Endothelial cell of umbilical vein (primary cell): Measurements from ENCODE around the gene OOEP. TPM values are rescaled to one million over a fixed set of nuclear protein-coding genes. Genes with fewer than 3 reads are reported as not detected.

Source experiments
- BruUV-seq: library from RNA; stranded (reverse); fragments of 400-500 nt; replicated peaks from 2 replicates; lab custom pipeline; 2021; lab: Mats Ljungman, UMichigan
- CTCF ChIA-PET: fragments of 300-600, 350-600 bp; sonication (Branson Sonifier 250); formaldehyde crosslinking; loops from one replicate; lab custom pipeline; 2021; ENCODE audit warnings: antibody characterized with exemption, inconsistent platforms; lab: Charles Lee
- POLR2A ChIA-PET: fragments of 300-600, 350-600 bp; sonication (Branson Sonifier 250); formaldehyde crosslinking; loops from one replicate; lab custom pipeline; 2021; ENCODE audit warnings: antibody characterized with exemption, inconsistent platforms; lab: Charles Lee
- DNase-seq: peaks from one replicate; pipeline ENCODE4 v3.0.0-alpha.2; 2011; ENCODE audit warnings: low read depth, low spot score
- FAIRE-seq: peaks from 2 replicates; lab custom pipeline; 2011; peaks lifted over from hg19 to GRCh38; lab: Jason Lieb, UNC
- H2AFZ ChIP-seq: 2 replicates; pipeline ENCODE4 v1.6.0; 2012; ENCODE audit warnings: low read depth, low read length, control low read depth, inconsistent platforms
- H3K27ac ChIP-seq: 2 replicates; pipeline ENCODE4 v1.5.1; 2011; ENCODE audit warnings: low read depth, mild to moderate bottlenecking, control low read depth, low read length, moderate library complexity; ENCODE audit not compliant: insufficient read depth
- H3K27me3 ChIP-seq, 2 experiments: 2 replicates each; pipeline versions ENCODE4 v1.6.0 to v1.6.1; 2011; ENCODE audit warnings: low read length in 2 of 2, mixed read lengths in 1 of 2; ENCODE audit not compliant: control insufficient read depth in 2 of 2, insufficient read depth in 2 of 2
- H3K36me3 ChIP-seq, 2 experiments: 2 replicates in 1 of 2; 3 replicates in 1 of 2; pipeline ENCODE4 v1.5.1; 2011; ENCODE audit warnings: low read length in 2 of 2, mild to moderate bottlenecking in 1 of 2, moderate library complexity in 1 of 2; ENCODE audit not compliant: control insufficient read depth in 2 of 2, insufficient read depth in 2 of 2; ENCODE audit errors: extremely low read depth in 1 of 2
- H3K4me1 ChIP-seq: 3 replicates; pipeline ENCODE4 v1.5.1; 2011; ENCODE audit warnings: mild to moderate bottlenecking, low read length; ENCODE audit not compliant: control insufficient read depth, insufficient read depth; ENCODE audit errors: extremely low read depth
- H3K4me2 ChIP-seq: 2 replicates; pipeline ENCODE4 v1.6.1; 2011; ENCODE audit warnings: low read length, control low read depth, mixed read lengths; ENCODE audit not compliant: insufficient read depth
- H3K4me3 ChIP-seq, 3 experiments: fragments of 200-600 bp in 1 of 3; sonication (generic), shearing (Covaris generic) in 1 of 3; replicated peaks in 1 of 3; 2 replicates each; pipeline ENCODE4 v1.5.1; 2011 to 2016; ENCODE audit warnings: control low read depth in 3 of 3, low read length in 3 of 3, mild to moderate bottlenecking in 2 of 3, inconsistent platforms in 1 of 3, low read depth in 1 of 3, moderate library complexity in 1 of 3; ENCODE audit not compliant: insufficient read depth in 1 of 3
- H3K79me2 ChIP-seq: 2 replicates; pipeline ENCODE4 v1.6.0; 2012; ENCODE audit warnings: low read length, inconsistent platforms; ENCODE audit not compliant: control insufficient read depth, insufficient read depth
- H3K9ac ChIP-seq: replicated peaks from 2 replicates; pipeline ENCODE3; 2011; ENCODE audit warnings: low read length, control low read depth; ENCODE audit not compliant: insufficient read depth; ENCODE audit errors: extremely low read depth
- H3K9me1 ChIP-seq: replicated peaks from 3 replicates; pipeline ENCODE4 v1.6.0; 2011; ENCODE audit warnings: mild to moderate bottlenecking, low read length; ENCODE audit not compliant: control insufficient read depth, insufficient read depth; ENCODE audit errors: extremely low read depth
- H3K9me3 ChIP-seq: replicated peaks from 2 replicates; pipeline ENCODE4 v1.5.1; 2012; ENCODE audit warnings: low read length, inconsistent platforms; ENCODE audit not compliant: control insufficient read depth, insufficient read depth
- H4K20me1 ChIP-seq: replicated peaks from 2 replicates; pipeline ENCODE3; 2011; ENCODE audit warnings: mild to moderate bottlenecking, low read length; ENCODE audit not compliant: control insufficient read depth, insufficient read depth; ENCODE audit errors: extremely low read depth
- EZH2 ChIP-seq: IDR thresholded peaks from 2 replicates; pipeline ENCODE4 v1.6.1; 2012; ENCODE audit warnings: borderline replicate concordance, low read depth, mild to moderate bottlenecking, moderate library complexity, low read length, inconsistent platforms; ENCODE audit not compliant: severe bottlenecking
- GATA2 ChIP-seq: IDR thresholded peaks from 2 replicates; pipeline ENCODE4 v1.7.0; 2011; ENCODE audit warnings: low read depth, mild to moderate bottlenecking, moderate library complexity, mixed read lengths, low read length; ENCODE audit not compliant: insufficient read length, insufficient read depth
- JUN ChIP-seq: IDR thresholded peaks from 2 replicates; pipeline ENCODE4 v1.6.1; 2011; ENCODE audit warnings: borderline replicate concordance, low read depth; ENCODE audit not compliant: insufficient read length, insufficient read depth
- POLR2A ChIP-seq: IDR thresholded peaks from 2 replicates; pipeline ENCODE4 v1.6.1; 2012; ENCODE audit warnings: low read depth, mild to moderate bottlenecking, control low read depth, low read length
- POLR2AphosphoS5 ChIP-seq: IDR thresholded peaks from 2 replicates; pipeline ENCODE4 v1.6.1; 2012; ENCODE audit warnings: low read depth, mild to moderate bottlenecking, control low read depth, low read length, moderate library complexity; ENCODE audit not compliant: insufficient read depth
- dilution Hi-C: fragments of 300-500 bp; cut with MboI; formaldehyde crosslinking; loops from one replicate; pipeline ENCODE4 v1.15.0; 2019; ENCODE audit warnings: low sequenced_read_pairs; ENCODE audit not compliant: extremely low pct_ligation_motif_present
- intact Hi-C: fragments of 100-400 bp; cut with micrococcal nuclease; formaldehyde crosslinking; loops from one replicate; pipeline ENCODE4 v1.10.0; 2022
- polyA plus RNA-seq, 4 experiments: library from polyadenylated mRNA; depleted of rRNA in 3 of 4; stranded (reverse) in 3 of 4; unstranded in 1 of 4; fragments of >200 nt; gene quantifications; 2 replicates each; pipeline versions ENCODE4 v1.2.1 to v1.2.3, GENCODE V29; 2011 to 2012; ENCODE audit warnings: missing spikeins in 1 of 4
- total RNA-seq: library from RNA; stranded (reverse); gene quantifications from 2 replicates; pipeline ENCODE4 v1.2.3, GENCODE V29; 2021
- TF ChIP-seq, protein P1 (sequence below): IDR thresholded peaks from 2 replicates; pipeline ENCODE4 v1.6.1; 2011; ENCODE audit not compliant: insufficient read depth, insufficient read length
- TF ChIP-seq, protein P2 (sequence below), 2 donors: IDR thresholded peaks; 1 replicate in 1 of 2; 2 replicates in 1 of 2; pipeline ENCODE4 v1.5.1; 2011; ENCODE audit warnings: low read length in 2 of 2, mild to moderate bottlenecking in 2 of 2, moderate library complexity in 2 of 2, control low read depth in 1 of 2, inconsistent platforms in 1 of 2, low read depth in 1 of 2; ENCODE audit not compliant: insufficient read depth in 1 of 2; ENCODE audit errors: extremely low read depth in 1 of 2

OOEP gene
- total and polyA plus RNA-seq, 2 donors (not counting 3 experiments of a cell fraction or from before 2014, with no cell fraction given): 0.19 TPM; not detected in 1

DNA sequence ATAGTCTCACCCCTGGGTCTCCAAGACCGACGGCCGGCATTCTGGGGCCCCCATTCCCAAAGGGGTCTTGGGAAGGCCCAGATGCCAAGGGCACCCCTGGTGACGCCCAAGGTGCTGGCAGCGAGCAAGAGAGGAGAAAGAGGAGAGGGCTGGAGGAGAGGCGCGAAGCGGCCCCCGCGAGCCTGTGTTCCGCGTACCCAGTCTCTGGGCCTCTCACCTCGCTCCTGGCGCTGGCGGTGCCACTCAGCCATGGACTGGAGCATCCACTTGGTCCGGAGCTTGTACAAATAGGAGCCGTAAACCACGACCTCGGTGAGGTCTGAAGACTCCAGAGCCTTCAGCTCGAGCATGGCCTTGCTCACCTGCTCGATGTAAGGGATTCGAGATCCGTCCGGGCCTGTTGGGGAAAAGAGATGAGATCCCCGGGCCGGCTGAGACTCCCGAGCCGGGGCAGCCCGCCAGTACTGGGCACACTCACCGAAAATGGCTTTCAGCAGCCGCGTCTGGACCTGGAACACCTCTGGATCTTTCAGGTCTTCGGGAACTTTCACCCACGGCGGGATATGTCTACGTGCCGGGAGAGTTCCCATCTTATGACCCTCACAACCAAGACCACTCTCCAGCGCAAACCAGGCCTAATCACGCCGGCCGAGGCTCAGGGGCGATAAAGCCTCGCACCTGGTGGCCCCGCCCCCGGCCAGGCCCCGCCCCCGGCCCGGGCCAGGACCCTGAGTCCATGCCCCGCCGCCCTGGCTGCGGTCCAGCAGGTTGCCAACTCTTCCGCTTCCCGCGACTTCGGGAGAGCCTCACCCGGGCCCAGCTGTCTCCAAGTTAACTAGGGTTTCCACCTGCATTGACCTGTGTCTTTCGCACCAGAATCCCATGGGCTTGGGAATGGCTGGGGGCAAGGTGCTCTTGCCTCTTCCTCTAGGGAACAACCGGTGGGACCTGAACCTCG is 15.8 kb downstream of the OOEP start, which contains the start of gene DPPA5:
TSS of gene DPPA5 (minus strand) at position 641 of the 958 bp plus-strand sequence. CDS start at position 590, 51 bp downstream.
- H3K9ac ChIP-seq: no peak within 1 kb of the TSS
- H3K4me1 ChIP-seq: no peaks in the 10 kb centered on the region

More for the DNA sequence above, 15.8 kb downstream of the OOEP start, which contains the start of gene DPPA5:
- H3K36me3 ChIP-seq: no peaks in the 10 kb centered on the region
- intact Hi-C loops (no loop called here), dilution Hi-C loops (no loop called here)
- no peaks in the 10 kb centered on the region for H3K9me1 ChIP-seq
- no peaks in the 10 kb centered on the region for H4K20me1 ChIP-seq
- ChIA-PET POLR2A (no interaction called here), CTCF (no interaction called here)
- H3K4me3 ChIP-seq: no peak within 1 kb of the TSS
- no peak for DNase-seq
- no peak for TF ChIP-seq JUN
- no peak for TF ChIP-seq GATA2
- TF ChIP-seq, protein P1, sequence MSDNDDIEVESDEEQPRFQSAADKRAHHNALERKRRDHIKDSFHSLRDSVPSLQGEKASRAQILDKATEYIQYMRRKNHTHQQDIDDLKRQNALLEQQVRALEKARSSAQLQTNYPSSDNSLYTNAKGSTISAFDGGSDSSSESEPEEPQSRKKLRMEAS: no peak
- TF ChIP-seq POLR2AphosphoS5: no peak
- no peak for TF ChIP-seq POLR2A
- TF ChIP-seq, protein P2, sequence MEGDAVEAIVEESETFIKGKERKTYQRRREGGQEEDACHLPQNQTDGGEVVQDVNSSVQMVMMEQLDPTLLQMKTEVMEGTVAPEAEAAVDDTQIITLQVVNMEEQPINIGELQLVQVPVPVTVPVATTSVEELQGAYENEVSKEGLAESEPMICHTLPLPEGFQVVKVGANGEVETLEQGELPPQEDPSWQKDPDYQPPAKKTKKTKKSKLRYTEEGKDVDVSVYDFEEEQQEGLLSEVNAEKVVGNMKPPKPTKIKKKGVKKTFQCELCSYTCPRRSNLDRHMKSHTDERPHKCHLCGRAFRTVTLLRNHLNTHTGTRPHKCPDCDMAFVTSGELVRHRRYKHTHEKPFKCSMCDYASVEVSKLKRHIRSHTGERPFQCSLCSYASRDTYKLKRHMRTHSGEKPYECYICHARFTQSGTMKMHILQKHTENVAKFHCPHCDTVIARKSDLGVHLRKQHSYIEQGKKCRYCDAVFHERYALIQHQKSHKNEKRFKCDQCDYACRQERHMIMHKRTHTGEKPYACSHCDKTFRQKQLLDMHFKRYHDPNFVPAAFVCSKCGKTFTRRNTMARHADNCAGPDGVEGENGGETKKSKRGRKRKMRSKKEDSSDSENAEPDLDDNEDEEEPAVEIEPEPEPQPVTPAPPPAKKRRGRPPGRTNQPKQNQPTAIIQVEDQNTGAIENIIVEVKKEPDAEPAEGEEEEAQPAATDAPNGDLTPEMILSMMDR (IDR thresholded peaks at IDR 0.05; ENCODE audit: extremely low read depth in 1 of 2, insufficient read depth in 1 of 2, low read depth in 1 of 2, low read length in 2 of 2): no peak
- no peak for TF ChIP-seq EZH2
- no TSS peak for BruUV-seq
- no peak within 1 kb of the TSS for H3K4me2 ChIP-seq
- no peak for FAIRE-seq
- peaks cover 13 to 16% of the 10 kb centered on the region in 2 experiments for H3K27me3 ChIP-seq
- H3K9me3 ChIP-seq: no peaks in the 10 kb centered on the region
- no peak within 1 kb of the TSS for H2AFZ ChIP-seq
- no peak within 1 kb of the TSS for H3K27ac ChIP-seq
- H3K79me2 ChIP-seq: no peaks in the 10 kb centered on the region
